Vagina (tissue), 2 donors: Measurements from ENCODE around the gene VPS33A. TPM values are rescaled to one million over a fixed set of nuclear protein-coding genes. Genes with fewer than 3 reads are reported as not detected.

Source experiments
- DNase-seq, 2 donors: peaks; one replicate each; pipeline ENCODE4 v3.0.0-alpha.2; 2017; ENCODE audit errors: extremely low spot score in 2 of 2
- H3K27ac ChIP-seq: fragments of 200-600 bp; sonication (generic); one replicate; pipeline ENCODE4 v1.5.1; 2019
- H3K27me3 ChIP-seq: fragments of 200-600 bp; sonication (generic); one replicate; pipeline ENCODE4 v1.5.1; 2019
- H3K36me3 ChIP-seq, 2 donors: fragments of 200-600 bp; sonication (generic); one replicate each; pipeline ENCODE4 v1.5.1; 2017 to 2019
- H3K4me1 ChIP-seq: fragments of 200-600 bp; sonication (generic); one replicate; pipeline ENCODE4 v1.5.1; 2019
- H3K4me3 ChIP-seq, 2 donors: fragments of 200-600 bp; sonication (generic); 1 replicate in 1 of 2; 2 replicates in 1 of 2; pipeline ENCODE4 v1.5.1; 2016 to 2019
- H3K9me3 ChIP-seq: fragments of 200-600 bp; sonication (generic); one replicate; pipeline ENCODE4 v1.5.1; 2019
- POLR2A ChIP-seq, 2 donors: fragments of 450-650 bp; IDR thresholded peaks; one replicate each; pipeline ENCODE4 v1.6.1; 2017; ENCODE audit warnings: antibody characterized with exemption in 2 of 2, mild to moderate bottlenecking in 2 of 2, moderate library complexity in 2 of 2
- POLR2AphosphoS5 ChIP-seq, 2 donors: sonication (generic); formaldehyde crosslinking; IDR thresholded peaks; one replicate each; pipeline ENCODE4 v1.9.0; 2017; ENCODE audit warnings: antibody characterized with exemption in 2 of 2, mild to moderate bottlenecking in 2 of 2, low read depth in 1 of 2; ENCODE audit not compliant: insufficient read depth in 1 of 2
- intact Hi-C: fragments of 100-400 bp; cut with DNase I; formaldehyde crosslinking; loops from one replicate; pipeline ENCODE4 v1.15.1; 2023
- total RNA-seq: library from RNA; depleted of rRNA; stranded (reverse); fragments of >200 nt; gene quantifications from one replicate; pipeline ENCODE4 v1.2.3, GENCODE V29; 2016
- TF ChIP-seq, protein P1 (sequence below), 3 experiments: fragments of 450-650 bp in 2 of 3; fragments of 200-600 bp in 1 of 3; sonication (generic) in 1 of 3; IDR thresholded peaks; one replicate each; pipeline ENCODE4 v1.5.1; 2017 to 2019; ENCODE audit warnings: antibody characterized with exemption in 3 of 3, mild to moderate bottlenecking in 2 of 3, moderate library complexity in 2 of 3

Gene VPS33A
- total RNA-seq, 1 donor from 2014 or later = 11.0 TPM

DNA sequence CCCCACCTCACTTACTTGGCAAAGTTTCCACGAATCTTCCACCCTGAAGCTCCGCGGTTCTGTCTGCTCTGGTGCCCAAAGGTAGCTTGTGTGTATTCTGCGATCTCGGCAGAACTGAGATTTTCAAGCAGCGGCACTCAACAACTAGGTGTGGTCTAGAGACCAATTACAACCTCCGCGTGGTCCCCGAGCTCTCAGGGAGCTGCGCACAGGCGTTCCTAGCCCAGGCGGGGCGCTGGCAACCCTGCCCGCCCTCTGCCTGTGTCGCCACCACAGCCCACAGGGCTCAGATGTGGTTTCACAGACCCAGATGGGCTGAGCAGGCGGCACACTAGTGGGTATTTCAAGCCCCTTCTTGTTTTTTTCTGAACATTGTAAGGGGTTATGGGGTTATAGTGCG is 39.0 kb downstream of the VPS33A start:
- H3K4me1 ChIP-seq = peaks cover 30% of the 10 kb centered on the region
- H3K9me3 ChIP-seq = no peaks in the 10 kb centered on the region
- H3K4me3 ChIP-seq = no peak overlapping the region
- TF ChIP-seq POLR2AphosphoS5 (IDR thresholded peaks at IDR 0.05; ENCODE audit: insufficient read depth in 1 of 2, low read depth in 1 of 2) = no peak
- peaks cover 0 to 28% of the 10 kb centered on the region in 2 donors for H3K36me3 ChIP-seq
- no peak for DNase-seq
- no peak overlapping the region for H3K27ac ChIP-seq
- intact Hi-C loops = no loop called here
- H3K27me3 ChIP-seq = no peaks in the 10 kb centered on the region

DNA sequence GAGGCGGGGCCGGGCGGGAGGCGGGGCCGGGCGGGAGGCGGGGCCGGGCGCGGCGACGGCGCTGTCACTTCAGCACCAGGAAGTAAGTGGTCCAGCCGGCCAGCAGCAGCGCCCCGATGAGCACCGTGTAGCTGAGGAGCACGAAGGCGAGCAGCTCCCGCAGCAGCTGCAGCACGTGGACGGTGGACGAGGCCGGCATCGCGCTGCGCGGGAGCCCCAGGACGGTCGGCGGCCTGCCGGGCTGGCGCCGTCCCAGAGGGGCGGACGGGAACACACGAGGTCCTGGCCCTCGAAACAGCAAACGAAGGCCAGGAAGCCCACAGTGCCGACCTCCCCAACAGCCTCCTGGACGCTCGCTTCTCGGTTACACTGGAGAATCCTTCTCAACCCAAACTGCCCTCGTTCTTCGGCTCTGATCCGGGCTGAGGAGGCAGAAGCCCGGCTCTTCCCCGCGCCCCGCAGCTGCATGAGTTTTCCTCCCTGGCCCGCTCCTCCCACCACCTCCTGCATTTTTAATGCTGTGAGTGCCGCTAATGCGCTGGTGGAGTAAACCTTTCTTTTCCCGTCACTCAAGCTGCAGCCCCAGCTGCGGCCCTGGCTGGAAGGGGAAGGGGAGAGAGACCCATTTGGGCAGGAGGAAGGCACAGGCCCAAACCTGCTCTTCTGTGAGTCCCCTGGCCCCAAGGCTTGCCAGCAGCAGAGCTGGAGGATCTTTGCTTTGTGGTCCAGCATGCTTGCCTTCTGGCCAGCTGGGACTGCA is 39.7 kb downstream of the VPS33A start:
- peak in 1 of 2 donors; percentile 87 for DNase-seq
- H3K4me3 ChIP-seq = peak overlapping the region; percentile 50 to 98
- peaks cover 0 to 29% of the 10 kb centered on the region in 2 donors for H3K36me3 ChIP-seq
- intact Hi-C loops = no loop called here
- TF ChIP-seq POLR2A (IDR thresholded peaks at IDR 0.05) (no peak), POLR2AphosphoS5 (IDR thresholded peaks at IDR 0.05; ENCODE audit: insufficient read depth in 1 of 2, low read depth in 1 of 2) (no peak)
- TF ChIP-seq, protein P1, sequence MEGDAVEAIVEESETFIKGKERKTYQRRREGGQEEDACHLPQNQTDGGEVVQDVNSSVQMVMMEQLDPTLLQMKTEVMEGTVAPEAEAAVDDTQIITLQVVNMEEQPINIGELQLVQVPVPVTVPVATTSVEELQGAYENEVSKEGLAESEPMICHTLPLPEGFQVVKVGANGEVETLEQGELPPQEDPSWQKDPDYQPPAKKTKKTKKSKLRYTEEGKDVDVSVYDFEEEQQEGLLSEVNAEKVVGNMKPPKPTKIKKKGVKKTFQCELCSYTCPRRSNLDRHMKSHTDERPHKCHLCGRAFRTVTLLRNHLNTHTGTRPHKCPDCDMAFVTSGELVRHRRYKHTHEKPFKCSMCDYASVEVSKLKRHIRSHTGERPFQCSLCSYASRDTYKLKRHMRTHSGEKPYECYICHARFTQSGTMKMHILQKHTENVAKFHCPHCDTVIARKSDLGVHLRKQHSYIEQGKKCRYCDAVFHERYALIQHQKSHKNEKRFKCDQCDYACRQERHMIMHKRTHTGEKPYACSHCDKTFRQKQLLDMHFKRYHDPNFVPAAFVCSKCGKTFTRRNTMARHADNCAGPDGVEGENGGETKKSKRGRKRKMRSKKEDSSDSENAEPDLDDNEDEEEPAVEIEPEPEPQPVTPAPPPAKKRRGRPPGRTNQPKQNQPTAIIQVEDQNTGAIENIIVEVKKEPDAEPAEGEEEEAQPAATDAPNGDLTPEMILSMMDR (IDR thresholded peaks at IDR 0.05) = no peak
- no peaks in the 10 kb centered on the region for H3K27me3 ChIP-seq
- H3K27ac ChIP-seq = peak overlapping the region; percentile 32
- H3K9me3 ChIP-seq = no peaks in the 10 kb centered on the region
- H3K4me1 ChIP-seq = peaks cover 30% of the 10 kb centered on the region

DNA sequence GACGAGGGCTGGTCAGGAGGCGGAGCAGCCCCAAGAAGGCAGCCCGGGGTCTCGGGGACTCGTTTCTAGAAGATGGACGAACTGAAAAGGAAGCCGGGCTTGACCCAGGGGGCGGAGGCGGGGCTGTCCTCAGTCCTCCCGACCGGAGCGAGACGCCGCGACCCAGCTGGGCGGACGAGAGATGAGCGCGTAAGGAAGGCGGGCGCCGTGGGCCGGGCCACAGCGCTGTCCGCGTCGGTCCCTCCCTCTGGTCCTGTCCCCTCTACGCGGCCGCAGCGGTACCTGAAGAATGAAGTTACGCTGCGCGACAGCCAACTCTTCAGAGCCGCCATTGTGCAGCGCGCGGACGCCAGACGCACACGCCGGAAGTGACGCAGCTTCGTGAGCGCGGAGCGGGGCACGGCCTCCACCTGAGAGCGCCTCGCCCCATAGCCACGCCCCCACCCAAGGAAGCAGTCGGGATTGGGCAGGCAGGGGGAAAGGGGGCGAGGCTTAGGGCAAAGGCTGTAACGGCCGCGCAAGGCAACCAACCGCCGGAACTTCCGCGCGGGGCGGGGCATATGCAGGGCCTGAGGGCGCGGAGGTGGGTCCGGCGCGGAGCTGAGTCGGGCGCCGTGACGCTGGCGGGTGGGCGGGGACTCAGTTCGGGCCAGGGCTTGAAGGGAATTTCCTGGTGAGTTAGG is 40.5 kb downstream of the VPS33A start, which contains the start of gene DIABLO:
Gene DIABLO, minus strand, starts transcription at position 370 of the 683 bp plus-strand sequence. Its CDS starts 38 bp downstream, at position 332.
- peaks cover 30% of the 10 kb centered on the region for H3K4me1 ChIP-seq
- peak in 1 of 2 donors; percentile 83 for TF ChIP-seq POLR2A (IDR thresholded peaks at IDR 0.05)
- TF ChIP-seq, protein P1 (IDR thresholded peaks at IDR 0.05) = no peak
- TF ChIP-seq POLR2AphosphoS5 (IDR thresholded peaks at IDR 0.05; ENCODE audit: insufficient read depth in 1 of 2, low read depth in 1 of 2) = peak; percentile 99
- intact Hi-C loops = no loop called here
- peak within 1 kb of the TSS; percentile 88 for H3K27ac ChIP-seq
- no peaks in the 10 kb centered on the region for H3K9me3 ChIP-seq
- peak within 1 kb of the TSS; percentile 95 to 98 for H3K4me3 ChIP-seq
- peak; percentile 98 to 99 for DNase-seq
- H3K27me3 ChIP-seq = no peaks in the 10 kb centered on the region
- peaks cover 0 to 30% of the 10 kb centered on the region in 2 donors for H3K36me3 ChIP-seq

DNA sequence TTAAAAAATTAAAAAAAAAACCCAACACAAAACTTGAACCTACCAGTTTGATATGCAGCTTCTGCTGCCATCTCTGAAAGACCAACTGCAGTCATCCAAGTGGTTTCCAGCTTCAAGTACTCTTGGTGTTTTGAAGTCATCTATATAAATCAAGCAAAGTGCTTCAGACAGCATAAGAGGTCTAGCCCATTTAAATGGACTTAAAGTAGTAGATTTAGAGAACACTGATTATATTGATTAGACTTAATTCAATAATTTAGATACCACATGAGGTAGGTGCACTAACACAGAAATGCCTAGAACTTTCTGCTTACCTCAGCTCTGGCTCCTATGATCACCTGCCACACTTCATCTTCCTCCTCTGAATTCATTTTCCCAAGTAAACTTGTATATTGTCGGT is 49.8 kb downstream of the VPS33A start:
- H3K36me3 ChIP-seq = peaks cover 2 to 81% of the 10 kb centered on the region in 2 donors
- no peak overlapping the region for H3K27ac ChIP-seq
- no peak overlapping the region for H3K4me3 ChIP-seq
- no peaks in the 10 kb centered on the region for H3K4me1 ChIP-seq
- H3K9me3 ChIP-seq = no peaks in the 10 kb centered on the region
- no peaks in the 10 kb centered on the region for H3K27me3 ChIP-seq
- intact Hi-C loops = no loop called here
- TF ChIP-seq POLR2AphosphoS5 (IDR thresholded peaks at IDR 0.05; ENCODE audit: insufficient read depth in 1 of 2, low read depth in 1 of 2) (no peak), POLR2A (IDR thresholded peaks at IDR 0.05) (no peak)
- TF ChIP-seq, protein P1 (IDR thresholded peaks at IDR 0.05) = no peak
- DNase-seq = no peak

DNA sequence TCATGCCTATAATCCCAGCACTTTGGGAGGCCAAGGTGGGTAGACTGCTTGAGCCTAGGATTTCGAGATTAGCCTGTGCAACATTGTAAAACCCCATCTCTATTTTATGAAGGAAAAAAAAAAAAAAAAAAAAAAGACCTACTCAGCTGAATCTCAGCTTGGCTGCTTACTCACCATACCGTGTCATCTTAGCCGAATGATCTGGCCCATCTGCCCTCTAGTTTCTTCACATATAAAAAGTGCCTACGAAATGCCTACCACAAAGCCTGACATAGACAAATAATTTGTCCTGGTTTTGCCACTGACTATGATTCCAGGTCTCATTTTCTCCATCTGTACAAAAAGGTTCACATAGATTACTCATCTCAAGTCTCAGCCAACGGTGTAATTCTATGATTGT is 50.5 kb downstream of the VPS33A start:
- DNase-seq = no peak
- H3K27me3 ChIP-seq = no peaks in the 10 kb centered on the region
- H3K27ac ChIP-seq = no peak overlapping the region
- H3K4me1 ChIP-seq = no peaks in the 10 kb centered on the region
- intact Hi-C loops = no loop called here
- peaks cover 2 to 82% of the 10 kb centered on the region in 2 donors for H3K36me3 ChIP-seq
- TF ChIP-seq POLR2A (IDR thresholded peaks at IDR 0.05) (no peak), POLR2AphosphoS5 (IDR thresholded peaks at IDR 0.05; ENCODE audit: insufficient read depth in 1 of 2, low read depth in 1 of 2) (no peak)
- TF ChIP-seq, protein P1 (IDR thresholded peaks at IDR 0.05) = no peak
- no peaks in the 10 kb centered on the region for H3K9me3 ChIP-seq
- H3K4me3 ChIP-seq = no peak overlapping the region
